Suppressor macrophage (primary cell): ENCODE results near the gene RPUSD4.
"Not testable (repeated sequence)": the region's sequence is repeated elsewhere in the genome, so short reads cannot be mapped to it uniquely, and the experiment has no call there.

Experiments used
- DNase-seq, 4 experiments: peaks; one replicate each; pipeline ENCODE4 v3.0.0-alpha.2; 2020 to 2022
- total RNA-seq, 17 experiments: gene quantifications; one replicate each; lab custom pipeline; 2026; ENCODE audit warnings: mixed read lengths in 6 of 17, inconsistent platforms in 3 of 17; lab: John Stamatoyannopoulos, UW

RPUSD4 gene
- total RNA-seq = 10.1 to 23.8 (median 16.9) reads per million in 17 experiments

- peak; percentile 98 to 99 (median 98) for DNase-seq
Measured at GRCh38 chr11:126211236-126212088, at the start of gene RPUSD4, which contains the start of gene FAM118B. RPUSD4 (minus strand) TSS chr11:126211650; CDS start chr11:126211638, 12 bp downstream. FAM118B (plus strand) TSS chr11:126211782; CDS start chr11:126235002, 23,220 bp downstream.

- DNase-seq = no peak
Measured at GRCh38 chr11:126257764-126258163, 46.3 kb upstream of the RPUSD4 start.

GRCh38 chr11:126257144-126257543, 45.7 kb upstream of the RPUSD4 start:
- no peak for DNase-seq

- no peak for DNase-seq
Measured at GRCh38 chr11:126256216-126256615, 44.8 kb upstream of the RPUSD4 start.

- not testable (repeated sequence) for DNase-seq
Measured at GRCh38 chr11:126255507-126255906, 44.1 kb upstream of the RPUSD4 start.

GRCh38 chr11:126254819-126255218, 43.4 kb upstream of the RPUSD4 start:
- no peak for DNase-seq

GRCh38 chr11:126253265-126253664, 41.8 kb upstream of the RPUSD4 start:
- DNase-seq = no peak

- peak in 1 of 4 experiments; percentile 25 for DNase-seq
Measured at GRCh38 chr11:126246636-126247035, 35.2 kb upstream of the RPUSD4 start.

GRCh38 chr11:126233391-126233790, 21.9 kb upstream of the RPUSD4 start:
- no peak for DNase-seq

GRCh38 chr11:126232683-126233082, 21.2 kb upstream of the RPUSD4 start:
- no peak for DNase-seq

- DNase-seq = no peak
Measured at GRCh38 chr11:126231725-126232459, 20.4 kb upstream of the RPUSD4 start.

GRCh38 chr11:126229858-126230540, 18.5 kb upstream of the RPUSD4 start:
- no peak for DNase-seq

GRCh38 chr11:126226334-126227084, 15.1 kb upstream of the RPUSD4 start:
- no peak for DNase-seq

- no peak for DNase-seq
Measured at GRCh38 chr11:126225295-126225665, 13.8 kb upstream of the RPUSD4 start.

- DNase-seq = no peak
Measured at GRCh38 chr11:126224647-126225294, 13.3 kb upstream of the RPUSD4 start.

- DNase-seq = peak in 2 of 4 experiments; percentile 9
Measured at GRCh38 chr11:126219547-126219946, 8.1 kb upstream of the RPUSD4 start.

GRCh38 chr11:126217491-126217890, 6.0 kb upstream of the RPUSD4 start:
- peak in 1 of 4 experiments; percentile 12 for DNase-seq

GRCh38 chr11:126216526-126217305, 5.3 kb upstream of the RPUSD4 start:
- no peak for DNase-seq

GRCh38 chr11:126214841-126215240, 3.4 kb upstream of the RPUSD4 start:
- peak in 1 of 4 experiments; percentile 7 for DNase-seq

GRCh38 chr11:126214441-126214840, 3.0 kb upstream of the RPUSD4 start:
- peak; percentile 50 to 80 (median 63) for DNase-seq
